Measurements from ENCODE around the gene ELAVL3.
"Not testable (repeated sequence)": the region's sequence is repeated elsewhere in the genome, so short reads cannot be mapped to it uniquely, and the experiment has no call there.

Gene ELAVL3

DNA sequence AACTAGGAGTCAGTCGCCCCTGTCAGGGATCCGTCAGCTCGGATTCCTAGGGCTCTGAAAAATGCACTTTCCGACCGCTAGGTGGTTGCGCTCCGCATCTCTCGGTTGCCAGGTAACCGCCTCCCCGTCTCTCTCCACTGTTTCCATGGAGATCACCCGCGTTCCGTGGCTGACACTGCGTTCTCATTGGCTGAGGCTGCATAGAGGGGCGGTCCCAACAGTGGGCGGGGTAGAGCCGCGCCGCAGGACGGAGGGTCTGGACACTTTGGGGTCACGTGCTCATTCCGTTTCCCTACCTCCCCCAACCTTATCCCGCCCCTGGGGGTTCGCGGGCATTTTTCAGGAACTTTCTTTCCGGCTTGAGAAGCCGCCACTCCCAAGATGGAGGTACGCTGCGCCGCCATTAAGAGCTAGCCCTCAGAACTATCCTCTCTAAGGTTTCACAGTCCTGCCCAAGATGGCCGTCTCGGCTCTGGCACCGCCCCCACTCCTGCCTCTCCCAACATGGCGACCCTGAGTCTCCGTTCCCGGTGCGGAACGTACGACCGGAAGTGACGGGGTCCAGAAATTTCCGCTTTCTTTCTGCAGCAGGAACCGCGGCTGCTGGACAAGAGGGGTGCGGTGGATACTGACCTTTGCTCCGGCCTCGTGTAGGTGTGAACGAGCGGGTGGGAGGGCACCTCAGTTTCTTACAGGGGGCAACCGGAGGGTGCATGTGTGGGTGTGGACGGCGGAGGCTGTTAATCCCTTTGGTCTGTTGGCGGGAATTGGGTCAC lies 45.6 kb downstream of the ELAVL3 start, which contains the start of the genes ODAD3 and PRKCSH:
Gene ODAD3 (minus strand): TSS at position 65 of the 776 bp plus-strand sequence. CDS start 105 bp downstream, outside the sequence.
Gene PRKCSH (plus strand): TSS at position 579 of the 776 bp plus-strand sequence. CDS start 483 bp downstream, outside the sequence.
- DNase-seq = peak; percentile 100

GRCh38 chr19:11434703-11435056 lies 46.2 kb downstream of the ELAVL3 start:
- DNase-seq = no peak

DNA sequence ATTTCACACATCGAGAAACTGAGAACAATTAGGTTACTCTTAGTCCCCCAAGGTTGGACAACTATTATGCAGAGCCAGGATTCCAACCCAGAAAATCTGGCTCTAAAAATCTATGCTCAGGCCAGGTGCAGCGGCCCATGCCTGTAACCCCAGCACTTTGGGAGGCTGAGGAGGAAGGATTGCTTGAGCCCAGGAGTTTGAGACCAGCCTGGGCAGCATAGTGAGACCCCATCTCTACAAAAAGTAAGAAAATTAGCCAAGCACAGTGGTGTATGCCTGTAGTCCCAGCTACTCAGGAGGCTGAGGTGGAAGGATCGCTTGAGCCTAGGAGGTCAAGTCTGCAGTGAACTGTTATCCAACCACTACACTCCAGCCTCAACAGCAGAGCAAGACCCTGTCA lies 47.3 kb downstream of the ELAVL3 start:
- DNase-seq = not testable (repeated sequence)

DNA sequence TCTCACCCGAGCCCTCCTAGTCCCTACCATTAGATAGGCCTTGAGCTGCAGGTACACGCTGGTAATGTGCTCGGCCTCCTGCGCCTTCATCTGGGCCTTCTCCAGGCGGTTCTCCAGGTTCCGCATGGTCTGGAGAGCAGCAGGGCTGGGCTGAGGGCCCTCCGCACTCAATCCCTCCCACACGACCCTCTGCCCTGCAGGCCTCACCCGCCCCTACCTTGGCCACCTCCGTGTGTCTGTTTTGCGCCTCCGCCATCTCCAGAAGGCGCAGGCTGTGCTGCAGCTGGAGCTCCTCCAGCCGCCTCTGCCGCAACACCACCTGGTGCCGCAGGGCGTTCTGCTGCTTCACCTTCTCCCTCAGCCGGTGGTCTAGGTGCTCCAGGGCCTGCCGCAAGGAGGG lies 54.2 kb downstream of the ELAVL3 start:
- no peak for DNase-seq

DNA sequence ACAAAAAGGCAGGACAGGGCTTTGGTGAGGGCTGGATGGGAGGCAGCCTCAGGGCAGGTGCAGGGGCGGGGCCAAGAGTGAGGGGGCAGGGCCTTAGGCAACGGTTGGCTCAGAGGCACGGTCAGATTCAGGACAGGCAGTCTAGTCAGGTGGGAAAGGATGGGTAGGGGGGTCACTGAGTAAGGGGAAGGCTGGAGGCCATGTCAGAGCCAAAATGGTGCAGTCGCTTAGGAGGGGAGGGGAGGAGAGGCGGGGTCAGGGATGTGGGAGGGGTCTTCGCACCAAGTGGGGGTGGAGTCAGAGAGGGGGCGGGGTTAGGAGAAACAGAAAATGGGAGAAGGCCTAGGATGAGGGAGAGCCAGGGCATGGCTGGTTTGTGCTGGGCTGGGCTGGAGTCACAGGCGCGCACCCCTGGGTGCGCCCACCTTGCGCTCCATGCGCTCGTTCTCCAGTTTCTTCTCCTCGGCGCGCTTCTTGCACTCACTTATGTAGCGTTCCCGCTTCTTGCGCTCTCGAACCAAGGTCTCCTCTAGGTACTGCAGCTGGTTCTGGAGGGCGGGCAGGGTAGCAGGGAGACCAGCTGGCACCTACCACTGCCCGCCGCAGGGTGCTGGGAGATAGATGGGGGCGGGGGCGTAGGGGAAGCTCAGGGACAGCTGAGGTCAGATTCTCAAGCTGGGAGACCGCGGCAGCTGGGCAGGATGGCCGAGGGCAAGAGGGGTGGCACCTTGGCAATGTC lies 55.0 kb downstream of the ELAVL3 start:
- DNase-seq = no peak

DNA sequence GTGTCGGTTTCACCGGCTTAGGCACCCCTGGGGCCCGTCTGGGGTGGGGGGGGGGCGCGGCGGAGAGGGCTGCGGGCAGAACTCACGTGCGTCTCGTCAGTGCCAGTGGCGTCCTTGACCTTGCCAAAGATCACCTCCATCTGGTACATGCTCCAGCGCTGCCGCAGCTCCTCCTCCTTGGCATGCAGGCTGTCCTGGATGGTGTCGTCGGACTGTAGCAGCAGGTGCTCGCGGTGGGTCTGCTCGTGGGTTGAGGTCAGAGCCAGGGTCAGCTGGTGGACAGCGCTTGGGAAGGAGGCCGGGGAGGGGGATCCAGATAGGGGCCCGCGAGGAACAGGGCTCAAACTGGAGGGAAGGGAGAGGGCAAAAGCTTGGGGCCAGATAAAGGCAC lies 57.1 kb downstream of the ELAVL3 start:
- DNase-seq = no peak

DNA sequence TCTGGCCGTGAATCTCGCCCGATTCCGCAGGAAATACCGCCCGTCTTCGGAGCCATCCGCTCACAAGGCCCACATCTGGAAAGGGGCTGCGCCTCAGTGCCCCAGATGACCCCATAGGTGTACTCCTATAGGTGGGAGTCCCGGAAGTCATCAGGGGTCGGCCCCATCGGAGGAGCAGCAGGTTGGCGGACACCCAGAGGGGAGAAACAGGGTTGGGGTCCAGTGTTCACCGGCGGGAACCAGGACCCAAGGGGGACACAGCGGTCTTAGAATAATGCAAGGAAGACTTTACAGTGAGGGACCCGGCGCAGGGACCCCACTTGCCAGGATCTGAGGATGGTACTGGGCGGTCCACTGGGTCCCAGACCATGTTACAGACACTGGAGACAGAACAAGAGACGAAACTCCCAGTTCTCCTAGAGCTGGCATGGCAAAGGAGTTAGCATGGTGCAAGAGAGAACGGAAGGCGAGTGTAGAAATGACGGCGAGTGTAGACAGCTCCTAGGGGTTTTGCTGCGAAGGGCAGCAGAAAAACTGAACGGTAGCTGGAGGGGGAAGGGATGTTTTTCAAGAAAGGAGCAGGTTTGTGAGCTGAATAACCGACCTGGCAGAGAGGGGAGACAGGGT lies 57.6 kb downstream of the ELAVL3 start:
- DNase-seq = no peak

- DNase-seq = peak in 1 of 2 donors; percentile 22
These were observed 58.4 kb downstream of the ELAVL3 start for GRCh38 chr19:11422163-11423065.

DNA sequence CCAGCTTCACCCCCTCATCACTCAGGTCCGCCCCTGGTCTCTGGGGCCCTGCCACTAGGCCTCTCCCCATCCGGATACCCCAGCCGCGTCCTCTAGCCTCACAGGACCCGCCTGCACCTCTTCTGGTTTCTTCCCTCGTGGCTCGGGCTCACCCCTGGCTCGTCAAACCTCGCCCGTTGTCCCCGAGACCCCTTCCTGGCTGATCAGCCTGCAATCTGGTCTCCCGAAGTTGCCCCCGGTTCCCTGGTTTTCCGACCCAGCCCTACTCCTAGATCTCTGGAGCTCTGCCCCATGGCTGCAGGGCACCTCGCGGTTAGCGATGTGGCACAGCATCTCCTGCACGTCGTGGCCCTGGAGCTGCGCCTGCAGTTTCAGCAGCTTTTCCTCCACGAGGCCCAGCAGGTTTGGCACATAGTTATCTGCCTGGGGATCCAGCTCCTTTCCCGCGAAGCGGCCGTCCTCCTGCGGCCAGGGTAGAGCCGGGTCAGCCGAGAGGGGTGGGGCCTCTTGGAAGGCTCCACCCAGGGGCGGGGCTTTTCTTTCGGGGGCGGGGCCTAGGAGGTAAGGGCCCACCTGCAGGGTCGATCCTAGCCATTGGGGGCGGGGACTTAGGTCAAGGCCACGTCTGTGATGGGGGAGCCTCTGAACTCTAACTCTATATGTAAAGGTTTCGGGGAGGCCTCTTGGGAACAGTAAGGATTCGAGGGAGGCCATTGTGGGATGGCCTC lies 59.3 kb downstream of the ELAVL3 start:
- no peak for DNase-seq

DNA sequence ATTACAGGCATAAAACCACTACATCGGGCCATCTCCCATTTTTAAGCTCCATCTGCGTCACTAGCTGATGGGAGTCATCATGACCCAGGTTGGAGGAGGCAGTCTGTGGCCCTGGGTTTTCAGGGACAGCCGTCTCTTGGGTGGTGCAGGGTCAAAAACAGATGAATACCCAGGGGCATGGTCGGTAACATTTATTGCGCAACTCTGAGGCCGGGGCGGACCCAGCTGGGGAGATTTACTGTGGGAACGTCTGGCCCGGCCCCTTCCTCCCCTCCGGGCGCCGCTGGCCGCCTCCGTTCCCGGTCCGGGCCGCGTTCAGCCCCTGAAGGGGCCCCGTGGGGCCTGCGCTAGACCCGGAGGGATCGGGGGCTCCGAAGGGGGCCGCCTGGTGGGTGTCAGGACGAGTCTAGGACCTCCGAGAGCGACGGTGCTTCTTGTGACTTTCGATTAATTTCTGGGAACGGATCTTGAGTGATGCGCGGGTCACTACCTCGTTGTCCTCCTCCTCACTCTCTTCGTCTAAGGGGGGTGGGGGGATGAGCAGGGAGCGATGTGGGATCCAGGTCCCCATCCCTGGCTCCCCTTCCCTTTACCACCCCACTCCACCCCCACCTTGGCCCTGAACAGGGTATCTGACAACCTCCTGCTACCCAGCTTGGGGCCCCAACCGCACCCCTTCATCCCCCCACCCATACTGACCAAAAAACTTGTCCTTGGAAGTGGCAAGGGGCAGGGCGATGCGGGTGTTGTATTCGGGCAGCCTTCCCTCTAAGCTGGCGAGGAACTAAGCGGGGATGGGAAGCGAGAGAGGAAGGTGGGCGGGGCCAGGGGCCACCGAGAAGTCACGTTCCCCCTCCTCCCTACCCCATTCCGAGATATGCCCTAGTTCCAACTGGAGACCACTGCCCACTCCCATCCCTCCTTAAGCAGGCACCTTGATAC lies 60.1 kb downstream of the ELAVL3 start:
- DNase-seq = no peak

- peak in 1 of 2 donors; percentile 26 for DNase-seq
These were observed 62.0 kb downstream of the ELAVL3 start, which contains the start of gene RGL3 for GRCh38 chr19:11418549-11419506. RGL3 (minus strand) TSS chr19:11419314; CDS start chr19:11419278, 36 bp downstream.

GRCh38 chr19:11418094-11418548 lies 62.7 kb downstream of the ELAVL3 start:
- DNase-seq = no peak

GRCh38 chr19:11416346-11417052 lies 64.3 kb downstream of the ELAVL3 start:
- no peak for DNase-seq

DNA sequence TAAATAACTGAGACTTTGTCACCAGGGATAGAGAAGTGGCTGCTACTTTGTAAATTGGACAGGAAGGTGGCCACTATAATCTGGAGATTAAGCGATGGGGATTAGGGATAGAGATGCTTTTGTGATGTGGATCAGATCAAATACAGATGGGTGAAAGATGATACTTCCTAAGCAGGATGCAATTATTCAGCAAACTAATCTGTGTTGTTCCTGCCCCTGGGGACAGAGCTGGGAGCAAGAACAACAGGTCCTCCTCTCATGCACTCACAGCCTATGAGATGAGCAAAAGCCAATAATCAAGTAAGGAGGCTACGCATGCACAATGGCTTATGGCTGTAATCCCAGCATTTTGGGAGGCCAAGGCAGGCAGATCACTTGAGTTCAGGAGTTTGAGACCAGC lies 66.3 kb downstream of the ELAVL3 start:
- DNase-seq = no peak

GRCh38 chr19:11410682-11411081 lies 70.2 kb downstream of the ELAVL3 start:
- DNase-seq = no peak

GRCh38 chr19:11408591-11408990 lies 72.3 kb downstream of the ELAVL3 start:
- no peak for DNase-seq

DNA sequence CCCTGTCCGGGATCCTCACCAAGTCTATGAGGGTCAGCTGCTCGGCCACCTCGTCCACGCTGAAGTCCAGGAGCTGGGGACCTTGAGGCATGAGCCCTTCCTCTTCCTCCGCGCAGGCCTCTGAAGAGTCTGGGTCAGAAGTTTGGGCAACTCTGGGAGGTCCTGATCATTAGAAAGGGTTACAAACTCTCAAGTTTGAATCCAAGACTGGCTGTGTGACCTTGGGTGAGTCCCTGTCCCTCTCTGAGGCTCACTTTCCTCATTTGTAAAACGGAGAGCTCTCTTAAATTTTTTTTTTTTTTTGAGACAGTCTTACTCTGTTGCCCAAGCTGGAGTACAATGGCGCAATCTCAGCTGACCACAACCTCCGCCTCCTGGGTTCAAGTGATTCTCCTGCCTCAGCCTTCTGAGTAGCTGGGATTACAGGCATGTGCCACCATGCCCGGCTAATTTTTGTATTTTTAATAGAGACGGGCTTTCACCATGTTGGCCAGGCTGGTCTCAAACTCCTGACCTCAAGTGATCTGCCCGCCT lies 74.1 kb downstream of the ELAVL3 start:
- not testable (repeated sequence) for DNase-seq
